GM12874 (cell line): ENCODE data around the gene CPN1.
A peak's percentile ranks its signal among the peaks of the same experiment; 100 is the strongest.

Source experiments
- TF ChIP-seq, protein P1 (sequence below): IDR thresholded peaks from 2 replicates; pipeline ENCODE4 v1.5.1; 2011; ENCODE audit warnings: low read depth, mild to moderate bottlenecking, control low read depth, low read length, moderate library complexity; ENCODE audit not compliant: insufficient read depth

CPN1 gene

DNA sequence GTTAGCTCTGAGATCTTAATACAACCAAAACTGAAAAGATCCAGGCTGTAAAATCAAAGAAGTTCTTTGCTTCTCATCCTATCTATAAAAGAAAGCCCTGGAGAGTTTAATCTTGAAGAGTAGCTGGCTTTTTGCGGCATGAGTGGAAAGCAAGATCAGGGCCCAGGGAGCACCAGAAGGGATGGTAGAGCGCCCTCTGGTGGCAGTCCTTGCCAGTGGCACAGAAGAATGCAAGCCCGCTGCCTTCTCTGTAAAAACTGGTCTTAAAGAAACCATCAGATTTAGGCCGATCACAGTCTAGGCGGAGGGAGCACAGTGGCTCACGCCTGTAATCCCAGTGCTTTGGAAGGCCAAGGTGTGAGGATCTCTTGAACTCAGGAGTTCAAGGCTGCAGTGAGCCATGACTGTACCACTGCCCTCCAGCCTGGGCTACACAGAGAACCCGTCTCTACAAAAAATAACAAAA, 35.6 kb downstream of the CPN1 start:
- TF ChIP-seq, protein P1, sequence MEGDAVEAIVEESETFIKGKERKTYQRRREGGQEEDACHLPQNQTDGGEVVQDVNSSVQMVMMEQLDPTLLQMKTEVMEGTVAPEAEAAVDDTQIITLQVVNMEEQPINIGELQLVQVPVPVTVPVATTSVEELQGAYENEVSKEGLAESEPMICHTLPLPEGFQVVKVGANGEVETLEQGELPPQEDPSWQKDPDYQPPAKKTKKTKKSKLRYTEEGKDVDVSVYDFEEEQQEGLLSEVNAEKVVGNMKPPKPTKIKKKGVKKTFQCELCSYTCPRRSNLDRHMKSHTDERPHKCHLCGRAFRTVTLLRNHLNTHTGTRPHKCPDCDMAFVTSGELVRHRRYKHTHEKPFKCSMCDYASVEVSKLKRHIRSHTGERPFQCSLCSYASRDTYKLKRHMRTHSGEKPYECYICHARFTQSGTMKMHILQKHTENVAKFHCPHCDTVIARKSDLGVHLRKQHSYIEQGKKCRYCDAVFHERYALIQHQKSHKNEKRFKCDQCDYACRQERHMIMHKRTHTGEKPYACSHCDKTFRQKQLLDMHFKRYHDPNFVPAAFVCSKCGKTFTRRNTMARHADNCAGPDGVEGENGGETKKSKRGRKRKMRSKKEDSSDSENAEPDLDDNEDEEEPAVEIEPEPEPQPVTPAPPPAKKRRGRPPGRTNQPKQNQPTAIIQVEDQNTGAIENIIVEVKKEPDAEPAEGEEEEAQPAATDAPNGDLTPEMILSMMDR = peak; percentile 90

DNA sequence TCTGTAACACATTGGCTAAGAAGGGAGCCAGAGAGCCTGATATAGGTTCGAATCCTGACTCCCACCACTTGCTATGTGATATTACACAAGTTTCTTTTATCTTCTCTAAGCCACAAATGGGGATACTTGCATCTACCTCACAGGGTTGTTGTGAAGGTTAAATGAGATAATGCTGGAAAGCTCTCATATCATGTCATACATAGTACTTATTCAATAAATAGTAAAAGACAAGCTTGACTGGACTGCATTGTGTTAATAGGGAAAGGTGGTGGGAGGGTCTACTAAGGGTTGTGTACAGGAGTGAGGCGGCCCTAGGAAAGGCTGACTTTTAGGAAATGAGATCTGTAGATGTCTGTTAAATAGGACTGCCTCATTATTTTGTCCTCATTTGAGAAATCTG, 36.1 kb downstream of the CPN1 start:
- TF ChIP-seq, protein P1 = no peak

GRCh38 chr10:100043796-100044195, 37.9 kb downstream of the CPN1 start:
- TF ChIP-seq, protein P1 = no peak

GRCh38 chr10:100043344-100043743, 38.3 kb downstream of the CPN1 start:
- TF ChIP-seq, protein P1 = no peak

DNA sequence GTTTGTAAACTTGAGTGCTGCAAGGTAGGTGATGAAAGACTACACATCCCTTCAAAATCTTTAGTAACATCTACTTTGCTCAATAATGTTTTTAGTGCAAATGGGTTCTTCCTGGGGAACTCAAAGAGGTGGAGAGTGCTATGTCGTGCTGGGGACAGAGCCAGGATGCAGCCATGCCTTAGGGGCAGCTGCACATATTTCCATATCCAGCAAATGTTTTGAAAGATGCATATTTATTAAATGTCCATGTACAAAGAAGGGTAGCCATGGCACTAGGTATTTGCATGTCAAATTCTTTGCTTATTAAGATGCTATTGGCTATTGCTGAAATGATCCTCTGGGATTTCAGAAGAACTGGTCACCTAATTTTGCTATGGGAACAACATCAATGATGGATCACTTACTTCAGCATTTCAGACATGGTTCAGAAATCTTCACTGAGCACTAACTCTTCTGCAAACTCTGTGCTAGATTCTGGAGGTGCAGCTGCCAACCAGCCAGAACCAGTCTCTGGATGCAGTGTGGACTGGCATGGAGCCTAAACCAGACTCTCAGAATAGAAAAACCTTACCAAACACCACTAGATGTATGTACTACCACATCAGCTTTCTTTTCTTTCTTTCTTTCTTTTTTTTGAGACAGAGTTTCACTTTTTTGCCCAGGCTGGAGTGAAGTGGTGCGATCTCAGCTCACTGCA, 40.2 kb downstream of the CPN1 start:
- TF ChIP-seq, protein P1 = no peak

- TF ChIP-seq, protein P1 = no peak
Observed at GRCh38 chr10:100038561-100039071, 43.1 kb downstream of the CPN1 start.

DNA sequence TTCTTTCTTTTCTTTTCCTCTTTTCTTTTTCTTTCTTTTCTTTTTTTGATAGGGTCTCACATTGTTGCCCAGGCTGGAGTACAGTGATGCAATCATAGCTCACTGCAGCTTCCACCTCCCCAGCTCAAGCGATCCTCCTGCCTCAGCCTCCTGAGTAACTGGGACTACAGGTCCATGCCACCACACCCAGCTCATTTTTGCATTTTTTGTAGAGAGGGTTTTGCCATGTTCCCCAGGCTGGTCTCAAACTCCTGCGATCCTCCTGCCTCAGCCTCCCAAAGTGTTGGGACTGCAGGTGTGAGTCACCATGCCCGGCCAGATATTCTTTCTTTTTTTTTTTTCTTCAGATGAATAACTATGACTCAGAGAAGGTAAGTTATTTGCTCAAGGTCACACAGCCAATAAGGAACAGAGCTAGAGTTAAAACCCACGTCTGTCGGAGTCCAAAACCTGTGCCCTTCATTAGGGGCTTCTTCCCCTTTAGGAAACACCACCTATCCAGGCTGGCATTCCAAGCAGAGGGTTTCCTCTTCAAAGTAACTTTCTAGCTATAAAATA, 43.8 kb downstream of the CPN1 start:
- TF ChIP-seq, protein P1 = no peak
